Measurements from ENCODE around the gene ADORA3.

The ADORA3 gene

DNA sequence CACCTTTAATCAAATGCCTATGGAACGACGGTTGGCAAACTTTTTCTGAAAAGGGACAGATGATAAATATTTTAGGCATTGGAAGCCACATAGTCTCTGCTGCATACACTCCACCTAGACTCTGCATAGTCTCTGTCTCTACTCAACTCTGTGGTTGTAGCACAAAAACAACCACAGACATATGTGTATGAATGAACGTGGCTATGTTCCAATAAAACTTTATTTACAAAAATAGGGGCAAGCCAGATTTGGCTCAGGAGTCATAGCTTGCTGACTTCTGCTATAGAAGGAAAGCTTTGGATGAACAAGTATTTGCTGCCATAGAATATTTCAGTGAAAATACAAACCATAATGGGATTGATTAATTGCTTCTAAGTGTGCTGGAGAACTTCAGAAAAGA, 37.5 kb upstream of the ADORA3 start:
- DNase-seq (ENCODE audit: low read depth), result no peak
- TF ChIP-seq, protein P1, sequence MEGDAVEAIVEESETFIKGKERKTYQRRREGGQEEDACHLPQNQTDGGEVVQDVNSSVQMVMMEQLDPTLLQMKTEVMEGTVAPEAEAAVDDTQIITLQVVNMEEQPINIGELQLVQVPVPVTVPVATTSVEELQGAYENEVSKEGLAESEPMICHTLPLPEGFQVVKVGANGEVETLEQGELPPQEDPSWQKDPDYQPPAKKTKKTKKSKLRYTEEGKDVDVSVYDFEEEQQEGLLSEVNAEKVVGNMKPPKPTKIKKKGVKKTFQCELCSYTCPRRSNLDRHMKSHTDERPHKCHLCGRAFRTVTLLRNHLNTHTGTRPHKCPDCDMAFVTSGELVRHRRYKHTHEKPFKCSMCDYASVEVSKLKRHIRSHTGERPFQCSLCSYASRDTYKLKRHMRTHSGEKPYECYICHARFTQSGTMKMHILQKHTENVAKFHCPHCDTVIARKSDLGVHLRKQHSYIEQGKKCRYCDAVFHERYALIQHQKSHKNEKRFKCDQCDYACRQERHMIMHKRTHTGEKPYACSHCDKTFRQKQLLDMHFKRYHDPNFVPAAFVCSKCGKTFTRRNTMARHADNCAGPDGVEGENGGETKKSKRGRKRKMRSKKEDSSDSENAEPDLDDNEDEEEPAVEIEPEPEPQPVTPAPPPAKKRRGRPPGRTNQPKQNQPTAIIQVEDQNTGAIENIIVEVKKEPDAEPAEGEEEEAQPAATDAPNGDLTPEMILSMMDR (IDR thresholded peaks at IDR 0.05; ENCODE audit: insufficient read depth, low read depth, low read length, missing control alignments), result no peak
- H3K4me3 ChIP-seq (ENCODE audit: low read length), result no peak overlapping the region

DNA sequence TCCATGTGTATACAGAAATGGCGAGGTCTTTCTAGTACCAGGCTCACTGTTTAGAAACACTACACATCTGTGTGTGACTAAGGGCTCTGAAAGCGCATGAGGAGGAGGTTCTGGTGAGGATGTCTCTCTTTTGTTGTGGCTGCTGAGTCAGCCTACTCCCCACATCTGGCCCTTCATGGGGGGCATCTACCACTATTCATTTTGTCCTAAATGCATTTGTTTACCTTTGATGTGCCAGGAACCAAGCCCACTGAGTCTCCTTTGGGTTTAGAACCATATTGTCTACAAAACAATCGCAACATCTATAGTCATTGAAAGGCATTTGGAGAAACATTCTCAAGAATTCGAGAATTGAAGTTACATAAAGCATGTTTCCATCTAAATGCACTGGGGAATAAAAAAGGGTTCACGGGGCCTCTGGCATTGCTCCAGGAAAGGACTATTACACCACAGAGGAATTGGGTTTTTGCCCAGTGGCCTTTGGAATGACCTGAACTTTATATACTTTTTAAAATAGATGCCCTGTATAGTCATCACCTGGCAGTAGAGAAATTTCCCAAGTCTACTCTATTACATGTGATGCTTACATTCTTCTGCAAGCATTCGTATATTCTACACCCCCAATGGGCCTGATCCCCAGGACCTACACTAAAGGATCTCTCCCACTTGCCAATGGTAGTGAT, 35.1 kb upstream of the ADORA3 start:
- TF ChIP-seq, protein P1 (IDR thresholded peaks at IDR 0.05; ENCODE audit: insufficient read depth, low read depth, low read length, missing control alignments), result no peak
- DNase-seq (ENCODE audit: low read depth), result no peak
- no peak overlapping the region for H3K4me3 ChIP-seq (ENCODE audit: low read length)

GRCh38 chr1:111535256-111536191, 32.1 kb upstream of the ADORA3 start:
- TF ChIP-seq, protein P1 (IDR thresholded peaks at IDR 0.05; ENCODE audit: insufficient read depth, low read depth, low read length, missing control alignments), result no peak
- no peak overlapping the region for H3K4me3 ChIP-seq (ENCODE audit: low read length)
- DNase-seq (ENCODE audit: low read depth), result no peak

DNA sequence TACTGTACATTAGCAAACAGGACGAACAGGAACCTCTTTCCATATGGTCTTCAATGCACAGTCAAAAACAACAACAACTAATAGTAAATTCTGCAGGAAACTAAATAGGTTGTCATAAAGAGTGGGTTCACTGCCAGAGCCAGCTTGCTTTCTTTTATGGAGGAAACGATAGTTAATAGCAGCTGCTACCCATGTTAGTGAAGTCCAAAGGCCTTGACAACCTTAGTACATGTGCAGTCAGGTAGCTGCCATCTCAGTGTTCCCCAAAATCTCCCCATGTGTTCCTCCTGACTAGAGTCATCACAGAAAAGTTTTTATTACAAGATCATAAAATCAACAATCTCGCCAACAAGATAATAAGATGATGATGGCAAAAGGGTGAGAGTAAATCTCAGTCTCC, 16.6 kb upstream of the ADORA3 start:
- TF ChIP-seq, protein P1 (IDR thresholded peaks at IDR 0.05; ENCODE audit: insufficient read depth, low read depth, low read length, missing control alignments), result no peak
- no peak for DNase-seq (ENCODE audit: low read depth)
- H3K4me3 ChIP-seq (ENCODE audit: low read length), result no peak overlapping the region

- TF ChIP-seq, protein P1 (IDR thresholded peaks at IDR 0.05; ENCODE audit: insufficient read depth, low read depth, low read length, missing control alignments), result no peak
- no peak for DNase-seq (ENCODE audit: low read depth)
- no peak overlapping the region for H3K4me3 ChIP-seq (ENCODE audit: low read length)
These were observed 14.2 kb upstream of the ADORA3 start for GRCh38 chr1:111517469-111518225.

DNA sequence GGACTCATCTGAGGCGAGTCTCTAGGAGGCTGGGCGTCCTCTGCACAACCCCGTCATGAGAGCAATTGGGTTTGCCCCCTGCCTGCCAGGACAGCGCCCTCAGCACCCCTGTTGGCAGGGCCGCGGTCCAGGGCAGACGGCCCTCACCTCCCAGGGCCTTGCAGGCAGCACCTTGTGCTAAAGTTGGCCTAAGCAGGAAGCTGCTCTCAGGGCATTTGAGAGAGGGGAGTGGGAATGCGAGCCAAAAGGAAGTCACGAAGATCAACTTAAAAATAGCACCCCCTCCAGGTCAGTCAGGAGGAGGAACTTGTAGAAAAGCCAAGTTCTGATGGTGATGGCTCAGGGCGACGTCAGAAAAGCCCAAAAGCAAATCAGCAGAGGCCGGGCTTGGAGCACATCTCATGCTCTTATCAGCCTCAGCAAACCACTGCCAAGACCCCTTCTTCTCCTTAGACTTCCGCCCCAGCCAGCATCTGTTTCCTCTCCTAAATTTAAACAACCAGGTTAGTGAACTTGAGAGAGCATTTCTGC, 12.6 kb upstream of the ADORA3 start:
- H3K4me3 ChIP-seq (ENCODE audit: low read length), result no peak overlapping the region
- DNase-seq (ENCODE audit: low read depth), result peak; percentile 44
- TF ChIP-seq, protein P1 (IDR thresholded peaks at IDR 0.05; ENCODE audit: insufficient read depth, low read depth, low read length, missing control alignments), result no peak

All from epithelial cell of esophagus (primary cell).